ENCODE data around the gene HAUS1.
"Not testable (repeated sequence)": the region's sequence is repeated elsewhere in the genome, so short reads cannot be mapped to it uniquely, and the experiment has no call there.

The HAUS1 gene

DNA sequence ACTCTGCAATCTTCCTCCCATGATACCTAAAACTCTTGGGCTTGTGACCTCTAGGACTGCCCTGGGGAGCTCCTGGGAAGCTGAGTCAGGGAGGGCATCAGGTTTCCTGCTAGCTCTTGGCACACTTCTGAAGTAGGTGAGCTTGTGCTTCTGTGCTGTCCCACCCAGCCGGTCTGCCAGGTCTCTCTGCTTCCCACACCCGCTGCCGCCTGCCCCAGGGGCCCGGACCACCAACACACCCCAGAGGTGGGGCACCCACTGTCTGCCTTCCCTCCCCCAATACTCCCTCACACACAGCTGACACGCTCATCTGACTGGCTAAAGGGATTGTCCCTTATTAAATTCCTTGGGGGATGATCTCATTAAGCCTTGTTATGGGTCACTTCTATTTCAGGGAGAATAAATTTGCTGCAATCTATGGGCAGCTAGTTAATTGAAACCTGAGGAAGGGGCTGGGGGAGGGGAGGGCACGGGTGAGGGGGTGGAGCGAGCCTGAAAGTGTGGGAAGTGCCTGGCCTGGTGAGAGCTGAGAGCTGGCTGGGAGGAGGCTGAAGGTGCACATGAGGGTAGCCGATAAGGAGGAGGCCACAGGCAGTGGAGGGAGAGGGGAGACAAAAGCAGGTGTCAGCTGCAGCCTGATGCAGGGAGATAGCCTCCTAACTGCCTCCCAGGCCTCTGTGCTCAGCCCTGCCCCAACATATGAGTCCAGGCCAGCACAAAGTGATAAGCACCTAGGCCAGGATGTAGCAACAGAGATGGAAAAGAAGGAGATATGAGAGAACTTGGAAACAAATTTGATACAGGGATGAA lies 48.8 kb downstream of the HAUS1 start:
- Histone ChIP-seq H3K36me3 (ENCODE audit: control insufficient read depth in 2 of 2, insufficient read depth in 2 of 2, low read length in 2 of 2) (no peaks in the 10 kb centered on the region), H3K4me3 (ENCODE audit: low read length in 2 of 2) (no peak overlapping the region), H3K27ac (ENCODE audit: low read depth in 2 of 2, low read length in 2 of 2) (no peak overlapping the region), H3K9ac (ENCODE audit: low read depth in 1 of 2, low read length in 2 of 2) (no peak overlapping the region), H3K4me1 (ENCODE audit: control insufficient read depth in 2 of 2, insufficient read depth in 2 of 2, low read length in 2 of 2) (no peaks in the 10 kb centered on the region), H3K9me3 (ENCODE audit: control insufficient read depth in 2 of 2, low read length in 2 of 2) (no peaks in the 10 kb centered on the region), H3K27me3 (ENCODE audit: control insufficient read depth in 2 of 2, insufficient read depth in 2 of 2, low read length in 2 of 2) (no peaks in the 10 kb centered on the region)

DNA sequence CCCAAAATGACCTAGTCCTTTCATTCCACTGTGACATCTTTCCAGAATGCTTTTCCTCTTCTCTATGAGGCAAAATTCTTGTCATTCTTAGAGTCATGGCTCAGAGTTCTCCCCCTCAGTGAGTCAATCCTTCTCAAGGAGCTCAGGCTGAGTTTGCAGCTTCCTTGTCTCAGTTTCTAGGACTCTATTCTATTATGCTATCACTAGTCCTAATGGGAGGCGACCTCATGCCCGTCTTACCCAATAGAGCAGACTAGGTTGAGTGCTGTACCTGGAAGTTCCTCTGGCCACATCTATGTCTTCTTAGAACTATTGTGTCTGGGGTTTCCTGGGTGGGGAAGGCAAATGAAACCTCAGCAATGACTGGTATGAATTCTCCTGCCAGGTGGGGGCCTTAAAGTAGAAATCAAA lies 51.5 kb downstream of the HAUS1 start:
- H3K4me1 ChIP-seq (ENCODE audit: control insufficient read depth in 2 of 2, insufficient read depth in 2 of 2, low read length in 2 of 2): no peaks in the 10 kb centered on the region
- H3K9me3 ChIP-seq (ENCODE audit: control insufficient read depth in 2 of 2, low read length in 2 of 2): no peaks in the 10 kb centered on the region
- no peak overlapping the region for H3K9ac ChIP-seq (ENCODE audit: low read depth in 1 of 2, low read length in 2 of 2)
- H3K4me3 ChIP-seq (ENCODE audit: low read length in 2 of 2): no peak overlapping the region
- no peaks in the 10 kb centered on the region for H3K36me3 ChIP-seq (ENCODE audit: control insufficient read depth in 2 of 2, insufficient read depth in 2 of 2, low read length in 2 of 2)
- H3K27me3 ChIP-seq (ENCODE audit: control insufficient read depth in 2 of 2, insufficient read depth in 2 of 2, low read length in 2 of 2): no peaks in the 10 kb centered on the region
- H3K27ac ChIP-seq (ENCODE audit: low read depth in 2 of 2, low read length in 2 of 2): no peak overlapping the region

DNA sequence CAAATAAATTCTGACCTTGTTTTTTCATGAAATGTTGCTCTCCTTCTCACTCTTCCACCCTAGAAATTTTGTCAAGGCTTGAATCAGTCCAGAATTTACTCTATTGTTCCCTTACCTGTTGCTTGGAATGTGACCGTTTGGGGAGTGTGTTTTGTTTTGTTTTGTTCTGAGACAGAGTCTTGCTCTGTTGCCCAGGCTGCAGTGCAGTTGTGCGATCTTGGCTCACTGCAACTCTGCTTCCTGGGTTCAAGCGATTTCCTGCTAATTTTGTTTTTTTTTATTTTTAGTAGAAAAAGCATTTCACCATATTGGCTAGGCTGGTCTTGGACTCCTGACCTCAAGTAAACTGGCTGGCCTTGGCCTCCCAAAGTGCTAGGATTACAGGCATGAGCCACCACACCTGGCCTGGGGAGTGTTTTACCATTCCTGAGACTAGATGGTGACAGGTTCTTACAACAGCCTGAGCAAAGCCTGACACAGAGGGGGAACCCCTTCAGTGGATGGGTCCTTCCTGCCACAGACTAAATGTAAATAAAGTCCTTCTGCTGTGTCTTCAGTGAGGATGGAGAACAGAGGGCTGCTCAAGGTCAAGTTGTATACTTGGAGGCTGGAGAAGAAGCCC lies 52.0 kb downstream of the HAUS1 start:
- Histone ChIP-seq H3K4me3 (ENCODE audit: low read length in 2 of 2) (no peak overlapping the region), H3K27me3 (ENCODE audit: control insufficient read depth in 2 of 2, insufficient read depth in 2 of 2, low read length in 2 of 2) (no peaks in the 10 kb centered on the region), H3K9me3 (ENCODE audit: control insufficient read depth in 2 of 2, low read length in 2 of 2) (no peaks in the 10 kb centered on the region), H3K27ac (ENCODE audit: low read depth in 2 of 2, low read length in 2 of 2) (no peak overlapping the region), H3K36me3 (ENCODE audit: control insufficient read depth in 2 of 2, insufficient read depth in 2 of 2, low read length in 2 of 2) (no peaks in the 10 kb centered on the region), H3K9ac (ENCODE audit: low read depth in 1 of 2, low read length in 2 of 2) (no peak overlapping the region), H3K4me1 (ENCODE audit: control insufficient read depth in 2 of 2, insufficient read depth in 2 of 2, low read length in 2 of 2) (no peaks in the 10 kb centered on the region)

DNA sequence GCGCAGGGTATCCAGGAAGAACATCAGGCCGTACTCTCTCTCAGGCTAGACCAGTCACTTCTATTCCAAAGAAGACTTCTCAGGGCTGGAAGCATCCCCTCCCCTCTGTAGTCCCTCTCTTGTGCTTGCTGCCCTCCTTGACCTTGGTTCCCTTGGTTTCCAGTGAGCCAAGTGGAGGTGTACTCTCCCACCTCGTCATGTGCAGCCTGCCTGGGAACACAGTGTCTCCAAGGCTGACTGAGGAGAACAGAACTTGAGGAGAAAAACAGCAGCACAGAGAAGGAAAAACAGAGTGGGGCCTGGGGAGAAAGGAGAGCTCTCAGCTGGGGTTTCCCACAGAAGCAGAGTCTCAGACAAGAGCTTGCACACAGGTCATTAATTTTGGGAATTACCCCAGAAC lies 52.7 kb downstream of the HAUS1 start:
- Histone ChIP-seq H3K4me3 (ENCODE audit: low read length in 2 of 2) (no peak overlapping the region), H3K9me3 (ENCODE audit: control insufficient read depth in 2 of 2, low read length in 2 of 2) (no peaks in the 10 kb centered on the region), H3K27me3 (ENCODE audit: control insufficient read depth in 2 of 2, insufficient read depth in 2 of 2, low read length in 2 of 2) (no peaks in the 10 kb centered on the region), H3K27ac (ENCODE audit: low read depth in 2 of 2, low read length in 2 of 2) (no peak overlapping the region), H3K9ac (ENCODE audit: low read depth in 1 of 2, low read length in 2 of 2) (no peak overlapping the region), H3K4me1 (ENCODE audit: control insufficient read depth in 2 of 2, insufficient read depth in 2 of 2, low read length in 2 of 2) (no peaks in the 10 kb centered on the region), H3K36me3 (ENCODE audit: control insufficient read depth in 2 of 2, insufficient read depth in 2 of 2, low read length in 2 of 2) (no peaks in the 10 kb centered on the region)

DNA sequence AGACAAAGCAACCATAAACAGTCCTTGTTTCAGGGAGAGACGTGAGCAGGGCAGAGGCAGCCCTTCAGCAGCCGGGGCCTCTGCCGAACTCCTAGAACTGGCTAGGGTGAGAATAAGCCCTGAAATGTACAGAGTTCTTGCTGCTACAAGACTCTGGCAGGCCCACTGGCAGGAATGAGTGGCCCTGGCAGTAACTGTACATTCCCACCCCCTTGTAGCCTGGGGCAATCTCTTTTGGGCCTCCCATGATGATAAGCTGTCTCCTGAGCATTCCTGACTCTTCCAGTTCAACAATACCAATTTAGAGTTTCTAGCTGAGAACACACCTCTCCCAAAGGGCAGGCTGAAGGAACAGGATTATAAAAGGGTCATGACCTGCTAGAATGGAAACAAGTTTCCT lies 54.3 kb downstream of the HAUS1 start:
- Histone ChIP-seq H3K9me3 (ENCODE audit: control insufficient read depth in 2 of 2, low read length in 2 of 2) (no peaks in the 10 kb centered on the region), H3K27me3 (ENCODE audit: control insufficient read depth in 2 of 2, insufficient read depth in 2 of 2, low read length in 2 of 2) (no peaks in the 10 kb centered on the region), H3K9ac (ENCODE audit: low read depth in 1 of 2, low read length in 2 of 2) (no peak overlapping the region), H3K4me1 (ENCODE audit: control insufficient read depth in 2 of 2, insufficient read depth in 2 of 2, low read length in 2 of 2) (no peaks in the 10 kb centered on the region), H3K36me3 (ENCODE audit: control insufficient read depth in 2 of 2, insufficient read depth in 2 of 2, low read length in 2 of 2) (no peaks in the 10 kb centered on the region), H3K4me3 (ENCODE audit: low read length in 2 of 2) (no peak overlapping the region), H3K27ac (ENCODE audit: low read depth in 2 of 2, low read length in 2 of 2) (no peak overlapping the region)

DNA sequence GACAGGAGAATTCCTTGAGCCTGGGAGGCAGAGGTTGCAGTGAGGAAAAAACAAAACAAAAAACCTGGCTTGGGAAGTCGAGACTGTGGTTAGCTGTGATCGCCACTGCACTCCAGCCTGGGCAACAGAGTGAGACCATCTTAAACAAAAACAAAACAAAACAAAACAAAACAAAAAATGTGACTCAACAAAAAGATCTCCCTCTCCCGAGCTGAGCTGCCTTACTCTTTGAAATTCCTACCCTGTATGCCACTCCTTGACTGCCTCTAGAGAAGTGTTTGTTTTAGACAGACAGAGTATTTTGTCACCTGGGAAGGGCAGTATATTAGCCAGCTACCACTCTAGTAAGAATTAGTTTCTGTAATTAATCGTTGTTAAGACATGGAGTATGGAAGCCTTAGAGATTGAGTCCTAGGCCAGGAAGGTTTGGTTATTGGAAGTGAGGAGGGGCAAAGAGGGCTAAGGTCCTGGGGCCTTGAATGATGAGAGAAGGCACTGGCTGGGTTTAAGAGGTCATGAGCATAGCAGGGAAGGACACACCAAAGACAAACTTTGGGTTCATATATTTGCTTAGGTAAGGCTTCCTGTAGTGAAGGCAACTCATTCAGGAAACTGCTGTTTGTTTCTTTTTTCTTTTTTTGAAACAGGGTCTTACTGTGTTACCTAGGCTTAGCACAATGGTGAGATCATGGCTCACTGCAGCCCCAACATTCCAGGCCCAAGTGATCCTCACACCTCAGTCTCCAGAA lies 56.0 kb downstream of the HAUS1 start:
- H3K27ac ChIP-seq (ENCODE audit: low read depth in 2 of 2, low read length in 2 of 2): no peak overlapping the region

DNA sequence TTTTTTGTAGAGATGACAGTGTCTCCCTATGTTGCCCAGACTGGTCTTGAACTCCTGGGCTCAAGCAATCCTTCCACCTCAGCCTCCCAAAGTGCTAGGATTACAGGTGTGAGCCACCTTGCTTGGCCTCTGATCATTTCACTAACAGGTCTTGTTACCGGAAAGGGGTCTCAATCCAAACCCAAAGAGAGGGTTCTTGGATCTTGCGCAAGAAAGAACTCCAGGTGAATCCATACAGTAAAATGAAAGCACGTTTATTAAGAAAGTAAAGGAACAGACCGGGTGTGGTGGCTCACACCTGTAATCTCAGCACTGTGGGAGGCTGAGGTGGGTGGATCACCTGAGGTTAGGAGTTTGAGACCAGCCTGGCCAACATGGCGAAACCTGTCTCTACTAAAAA lies 56.7 kb downstream of the HAUS1 start:
- not testable (repeated sequence) for H3K4me1 ChIP-seq (ENCODE audit: control insufficient read depth in 2 of 2, insufficient read depth in 2 of 2, low read length in 2 of 2); H3K27me3 ChIP-seq (ENCODE audit: control insufficient read depth in 2 of 2, insufficient read depth in 2 of 2, low read length in 2 of 2); H3K27ac ChIP-seq (ENCODE audit: low read depth in 2 of 2, low read length in 2 of 2); H3K4me3 ChIP-seq (ENCODE audit: low read length in 2 of 2); H3K9me3 ChIP-seq (ENCODE audit: control insufficient read depth in 2 of 2, low read length in 2 of 2); H3K9ac ChIP-seq (ENCODE audit: low read depth in 1 of 2, low read length in 2 of 2); H3K36me3 ChIP-seq (ENCODE audit: control insufficient read depth in 2 of 2, insufficient read depth in 2 of 2, low read length in 2 of 2)

More for the DNA sequence above, 56.0 kb downstream of the HAUS1 start:
- H3K36me3 ChIP-seq (ENCODE audit: control insufficient read depth in 2 of 2, insufficient read depth in 2 of 2, low read length in 2 of 2): no peaks in the 10 kb centered on the region
- H3K9me3 ChIP-seq (ENCODE audit: control insufficient read depth in 2 of 2, low read length in 2 of 2): no peaks in the 10 kb centered on the region
- no peak overlapping the region for H3K9ac ChIP-seq (ENCODE audit: low read depth in 1 of 2, low read length in 2 of 2)
- no peaks in the 10 kb centered on the region for H3K27me3 ChIP-seq (ENCODE audit: control insufficient read depth in 2 of 2, insufficient read depth in 2 of 2, low read length in 2 of 2)
- no peaks in the 10 kb centered on the region for H3K4me1 ChIP-seq (ENCODE audit: control insufficient read depth in 2 of 2, insufficient read depth in 2 of 2, low read length in 2 of 2)
- no peak overlapping the region for H3K4me3 ChIP-seq (ENCODE audit: low read length in 2 of 2)

DNA sequence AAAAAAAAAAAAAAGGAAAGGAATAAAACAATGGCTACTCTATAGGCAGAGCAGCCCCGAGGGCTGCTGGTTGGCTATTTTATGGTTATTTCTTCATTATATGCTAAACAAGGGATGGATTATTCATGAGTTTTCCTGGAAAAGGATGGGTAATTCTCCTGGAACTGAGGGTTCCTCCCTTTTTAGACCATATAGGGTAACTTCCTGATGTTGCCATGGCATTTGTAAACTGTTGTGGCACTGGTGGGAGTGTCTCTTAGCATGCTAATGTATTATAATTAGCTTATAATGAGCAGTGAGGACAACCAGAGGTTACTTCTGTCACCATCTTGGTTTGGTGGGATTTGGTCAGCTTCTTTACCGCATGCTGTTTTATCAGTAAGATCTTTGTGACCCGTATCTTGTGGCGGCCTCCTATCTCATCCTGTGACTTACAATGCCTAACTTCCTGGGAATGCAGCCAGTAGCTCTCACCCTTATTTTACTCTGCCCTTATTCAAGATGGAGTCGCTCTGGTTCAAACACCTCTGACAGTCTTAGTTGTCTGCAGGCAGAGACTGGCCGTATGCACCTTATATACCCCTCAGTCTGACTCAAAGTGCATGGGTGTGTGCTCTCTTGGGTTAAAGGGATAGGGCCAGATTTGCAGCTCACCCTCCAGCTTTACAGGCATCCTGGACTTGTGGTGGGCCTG lies 57.7 kb downstream of the HAUS1 start:
- no peaks in the 10 kb centered on the region for H3K36me3 ChIP-seq (ENCODE audit: control insufficient read depth in 2 of 2, insufficient read depth in 2 of 2, low read length in 2 of 2)
- H3K4me3 ChIP-seq (ENCODE audit: low read length in 2 of 2): no peak overlapping the region
- H3K27ac ChIP-seq (ENCODE audit: low read depth in 2 of 2, low read length in 2 of 2): no peak overlapping the region
- H3K4me1 ChIP-seq (ENCODE audit: control insufficient read depth in 2 of 2, insufficient read depth in 2 of 2, low read length in 2 of 2): no peaks in the 10 kb centered on the region
- H3K9me3 ChIP-seq (ENCODE audit: control insufficient read depth in 2 of 2, low read length in 2 of 2): no peaks in the 10 kb centered on the region
- no peak overlapping the region for H3K9ac ChIP-seq (ENCODE audit: low read depth in 1 of 2, low read length in 2 of 2)
- H3K27me3 ChIP-seq (ENCODE audit: control insufficient read depth in 2 of 2, insufficient read depth in 2 of 2, low read length in 2 of 2): no peaks in the 10 kb centered on the region

DNA sequence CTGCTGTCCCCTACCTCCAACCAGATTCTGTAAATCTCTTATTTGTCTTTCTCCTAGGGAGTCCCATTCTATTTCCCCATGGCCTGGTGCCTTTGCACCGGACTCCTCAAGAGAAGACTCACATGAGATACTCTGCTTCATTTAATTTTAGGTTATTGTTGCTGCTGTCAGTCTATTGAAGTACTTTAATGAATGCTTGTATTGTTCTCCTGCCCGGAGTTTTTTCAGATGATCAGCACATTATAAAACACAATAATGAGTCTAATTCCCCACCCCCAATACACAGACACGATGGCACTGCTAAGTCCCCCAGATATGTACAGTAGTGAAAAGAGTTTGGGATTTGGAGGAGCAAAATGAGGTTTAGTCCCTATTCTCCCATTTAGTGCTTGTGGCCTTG lies 58.9 kb downstream of the HAUS1 start:
- no peaks in the 10 kb centered on the region for H3K27me3 ChIP-seq (ENCODE audit: control insufficient read depth in 2 of 2, insufficient read depth in 2 of 2, low read length in 2 of 2)
- H3K4me1 ChIP-seq (ENCODE audit: control insufficient read depth in 2 of 2, insufficient read depth in 2 of 2, low read length in 2 of 2): peaks cover 0 to 5% of the 10 kb centered on the region in 2 donors
- H3K27ac ChIP-seq (ENCODE audit: low read depth in 2 of 2, low read length in 2 of 2): no peak overlapping the region
- no peaks in the 10 kb centered on the region for H3K9me3 ChIP-seq (ENCODE audit: control insufficient read depth in 2 of 2, low read length in 2 of 2)
- H3K4me3 ChIP-seq (ENCODE audit: low read length in 2 of 2): no peak overlapping the region
- H3K9ac ChIP-seq (ENCODE audit: low read depth in 1 of 2, low read length in 2 of 2): no peak overlapping the region
- no peaks in the 10 kb centered on the region for H3K36me3 ChIP-seq (ENCODE audit: control insufficient read depth in 2 of 2, insufficient read depth in 2 of 2, low read length in 2 of 2)
